PC-3 (cell line): ENCODE results near the gene CCR9. TPM values are rescaled to one million over a fixed set of nuclear protein-coding genes. Genes with fewer than 3 reads are reported as not detected.

Experiments used
- ATAC-seq: fragments of 200-7000 bp; cut with Tn5 transposase; 2 replicates; pipeline ENCODE4 v1.9.1; 2020; ENCODE audit warnings: mild to moderate bottlenecking, moderate library complexity
- BruUV-seq: library from RNA; stranded (reverse); fragments of 400-500 nt; replicated peaks from 2 replicates; lab custom pipeline; 2021; lab: Mats Ljungman, UMichigan
- CTCF ChIA-PET: fragments of 300-600 bp; sonication (Branson Sonifier 250); formaldehyde crosslinking; loops from one replicate; lab custom pipeline; 2022; ENCODE audit warnings: antibody characterized with exemption; lab: Charles Lee
- POLR2A ChIA-PET: fragments of 300-600 bp; sonication (Branson Sonifier 250); formaldehyde crosslinking; loops from one replicate; lab custom pipeline; 2022; ENCODE audit warnings: antibody characterized with exemption; ENCODE audit not compliant: unreplicated experiment; lab: Charles Lee
- DNase-seq: peaks from one replicate; pipeline ENCODE4 v3.0.0-alpha.2; 2015
- H2AFZ ChIP-seq: fragments of 300-600 bp; sonication (generic); 2 replicates; pipeline ENCODE4 v1.6.0; 2016; ENCODE audit warnings: antibody characterized with exemption, low read length
- H3F3A ChIP-seq: fragments of 300-600 bp; sonication (generic); one replicate; pipeline ENCODE4 v1.6.0; 2017; ENCODE audit warnings: antibody characterized with exemption, low read length, control low read depth, mild to moderate bottlenecking; ENCODE audit not compliant: unreplicated experiment
- H3K27ac ChIP-seq: fragments of 300-600 bp; sonication (generic); 2 replicates; pipeline ENCODE4 v1.5.1; 2016; ENCODE audit warnings: mild to moderate bottlenecking, low read length
- H3K27me3 ChIP-seq: fragments of 300-600 bp; sonication (generic); 2 replicates; pipeline ENCODE4 v1.6.1; 2016; ENCODE audit warnings: low read length, mixed read lengths
- H3K36me3 ChIP-seq: fragments of 300-600 bp; sonication (generic); 2 replicates; pipeline ENCODE4 v1.6.1; 2016; ENCODE audit warnings: low read depth, mixed run types, low read length, mixed read lengths
- H3K4me1 ChIP-seq: fragments of 300-600 bp; sonication (generic); 2 replicates; pipeline ENCODE4 v1.5.1; 2016; ENCODE audit warnings: low read length; ENCODE audit not compliant: insufficient read depth
- H3K4me2 ChIP-seq: fragments of 300-600 bp; sonication (generic); 2 replicates; pipeline ENCODE4 v1.6.0; 2016; ENCODE audit warnings: low read length
- H3K4me3 ChIP-seq: fragments of 300-600 bp; sonication (generic); 2 replicates; pipeline ENCODE4 v1.5.1; 2016; ENCODE audit warnings: mild to moderate bottlenecking, low read length, mixed read lengths
- H3K79me2 ChIP-seq: fragments of 300-600 bp; sonication (generic); 2 replicates; pipeline ENCODE4 v1.6.1; 2017; ENCODE audit warnings: low read length, mixed read lengths
- H3K9ac ChIP-seq: fragments of 300-600 bp; sonication (generic); 2 replicates; pipeline ENCODE4 v1.6.0; 2016; ENCODE audit warnings: mild to moderate bottlenecking, low read length
- H3K9me2 ChIP-seq: fragments of 300-600 bp; sonication (generic); replicated peaks from 2 replicates; pipeline ENCODE4 v1.6.1; 2016; ENCODE audit warnings: mixed run types, low read length, mixed read lengths
- H3K9me3 ChIP-seq: fragments of 300-600 bp; sonication (generic); 2 replicates; pipeline ENCODE4 v1.6.1; 2016; ENCODE audit warnings: low read length, mixed read lengths
- H4K20me1 ChIP-seq: fragments of 300-600 bp; sonication (generic); 2 replicates; pipeline ENCODE4 v1.6.1; 2016; ENCODE audit warnings: low read length, mixed read lengths
- CTCF ChIP-seq: fragments of 300-600 bp; sonication (generic); conservative IDR thresholded peaks from 2 replicates; pipeline ENCODE4 v1.5.1; 2017; ENCODE audit warnings: antibody characterized with exemption, low read depth, mild to moderate bottlenecking, low read length
- EZH2 ChIP-seq: fragments of 300-600 bp; sonication (generic); IDR thresholded peaks from one replicate; pipeline ENCODE4 v1.6.1; 2017; ENCODE audit warnings: antibody characterized with exemption, mild to moderate bottlenecking, low read length; ENCODE audit not compliant: unreplicated experiment
- EZH2phosphoT487 ChIP-seq: fragments of 300-600 bp; sonication (generic); IDR thresholded peaks from 2 replicates; pipeline ENCODE4 v1.6.1; 2018; ENCODE audit warnings: mild to moderate bottlenecking, antibody characterized with exemption, low read length, borderline replicate concordance
- intact Hi-C: fragments of 100-400 bp; cut with micrococcal nuclease; formaldehyde crosslinking; loops from 2 replicates; pipeline ENCODE4 v1.9.0; 2023
- total RNA-seq: library from RNA; depleted of rRNA; stranded (reverse); fragments of >200 nt; gene quantifications from 2 replicates; pipeline ENCODE4 v1.2.3, GENCODE V29; 2014

CCR9 gene
- total RNA-seq, 1 experiment from 2014 or later = not detected

- ChIA-PET CTCF (interaction anchor here (0.7 kb wide), 1 partner anchor 19 kb away, joined by 3 read pairs; no protein-coding TSS in a partner anchor), POLR2A (no interaction called here)
- DNase-seq = no peak
These were observed 25.2 kb upstream of the CCR9 start for GRCh38 chr3:45861043-45861719.

GRCh38 chr3:45864760-45865519, 21.4 kb upstream of the CCR9 start:
- Histone ChIP-seq H3K9ac (no peak overlapping the region), H4K20me1 (no peaks in the 10 kb centered on the region), H3K4me3 (no peak overlapping the region), H3K79me2 (no peaks in the 10 kb centered on the region), H3K4me2 (no peak overlapping the region), H3F3A (no peaks in the 10 kb centered on the region), H3K4me1 (peaks cover 10% of the 10 kb centered on the region), H3K27ac (no peak overlapping the region), H2AFZ (no peak overlapping the region), H3K36me3 (no peaks in the 10 kb centered on the region), H3K9me2 (no peaks in the 10 kb centered on the region), H3K9me3 (no peaks in the 10 kb centered on the region), H3K27me3 (no peaks in the 10 kb centered on the region)
- DNase-seq = no peak
- BruUV-seq = no TSS peak
- intact Hi-C loops = no loop called here
- ChIA-PET POLR2A (no interaction called here), CTCF (no interaction called here)
- TF ChIP-seq EZH2 (no peak), CTCF (no peak), EZH2phosphoT487 (no peak)
- no peak for ATAC-seq

More at GRCh38 chr3:45861043-45861719, 25.2 kb upstream of the CCR9 start:
- Histone ChIP-seq H3K4me2 (no peak overlapping the region), H2AFZ (no peak overlapping the region), H3K79me2 (no peaks in the 10 kb centered on the region), H3K9me2 (no peaks in the 10 kb centered on the region), H3K27ac (no peak overlapping the region), H3K9ac (no peak overlapping the region), H3K36me3 (no peaks in the 10 kb centered on the region), H3K4me3 (no peak overlapping the region), H3K27me3 (no peaks in the 10 kb centered on the region), H3K4me1 (no peaks in the 10 kb centered on the region), H3F3A (no peaks in the 10 kb centered on the region), H3K9me3 (no peaks in the 10 kb centered on the region), H4K20me1 (no peaks in the 10 kb centered on the region)
- BruUV-seq = no TSS peak
- peak; percentile 51 for ATAC-seq
- TF ChIP-seq EZH2phosphoT487 (no peak), CTCF (no peak), EZH2 (no peak)
- intact Hi-C loops = no loop called here

GRCh38 chr3:45865563-45865962, 20.8 kb upstream of the CCR9 start:
- Histone ChIP-seq H3K4me2 (no peak overlapping the region), H3K9me3 (no peaks in the 10 kb centered on the region), H3K9ac (no peak overlapping the region), H3K36me3 (no peaks in the 10 kb centered on the region), H3K4me1 (peaks cover 10% of the 10 kb centered on the region), H3K27me3 (no peaks in the 10 kb centered on the region), H3K4me3 (no peak overlapping the region), H3K27ac (no peak overlapping the region), H3K79me2 (no peaks in the 10 kb centered on the region), H2AFZ (no peak overlapping the region), H4K20me1 (no peaks in the 10 kb centered on the region), H3F3A (no peaks in the 10 kb centered on the region), H3K9me2 (no peaks in the 10 kb centered on the region)
- ATAC-seq (no peak), DNase-seq (no peak)
- CTCF ChIA-PET = no interaction called here
- no TSS peak for BruUV-seq
- TF ChIP-seq EZH2 = no peak
- no peak for TF ChIP-seq EZH2phosphoT487
- TF ChIP-seq CTCF = no peak
- intact Hi-C loops = no loop called here
- POLR2A ChIA-PET = no interaction called here
